HUES6 (cell line): ENCODE data around the gene SAT1.
"Not testable (repeated sequence)": the region's sequence is repeated elsewhere in the genome, so short reads cannot be mapped to it uniquely, and the experiment has no call there.

Experiments used
- H3K27ac ChIP-seq: 2 replicates; pipeline ENCODE4 v1.7.0; 2013; ENCODE audit warnings: low read depth, mild to moderate bottlenecking, low read length, inconsistent platforms
- H3K27me3 ChIP-seq: 2 replicates; pipeline ENCODE4 v1.6.1; 2013; ENCODE audit warnings: low read length; ENCODE audit not compliant: control insufficient read depth, insufficient read depth
- H3K36me3 ChIP-seq: 2 replicates; pipeline ENCODE4 v1.6.1; 2013; ENCODE audit warnings: low read length; ENCODE audit not compliant: control insufficient read depth, insufficient read depth
- H3K4me1 ChIP-seq: 2 replicates; pipeline ENCODE4 v1.6.1; 2013; ENCODE audit warnings: low read length; ENCODE audit not compliant: control insufficient read depth, insufficient read depth
- H3K4me3 ChIP-seq: 2 replicates; pipeline ENCODE4 v1.5.1; 2013; ENCODE audit warnings: low read depth, low read length
- H3K9ac ChIP-seq: one replicate; pipeline ENCODE4 v1.6.1; 2013; ENCODE audit warnings: mild to moderate bottlenecking, low read length
- H3K9me3 ChIP-seq: 2 replicates; pipeline ENCODE4 v1.6.1; 2013; ENCODE audit warnings: low read depth, low read length; ENCODE audit not compliant: control insufficient read depth, insufficient read depth

The SAT1 gene

DNA sequence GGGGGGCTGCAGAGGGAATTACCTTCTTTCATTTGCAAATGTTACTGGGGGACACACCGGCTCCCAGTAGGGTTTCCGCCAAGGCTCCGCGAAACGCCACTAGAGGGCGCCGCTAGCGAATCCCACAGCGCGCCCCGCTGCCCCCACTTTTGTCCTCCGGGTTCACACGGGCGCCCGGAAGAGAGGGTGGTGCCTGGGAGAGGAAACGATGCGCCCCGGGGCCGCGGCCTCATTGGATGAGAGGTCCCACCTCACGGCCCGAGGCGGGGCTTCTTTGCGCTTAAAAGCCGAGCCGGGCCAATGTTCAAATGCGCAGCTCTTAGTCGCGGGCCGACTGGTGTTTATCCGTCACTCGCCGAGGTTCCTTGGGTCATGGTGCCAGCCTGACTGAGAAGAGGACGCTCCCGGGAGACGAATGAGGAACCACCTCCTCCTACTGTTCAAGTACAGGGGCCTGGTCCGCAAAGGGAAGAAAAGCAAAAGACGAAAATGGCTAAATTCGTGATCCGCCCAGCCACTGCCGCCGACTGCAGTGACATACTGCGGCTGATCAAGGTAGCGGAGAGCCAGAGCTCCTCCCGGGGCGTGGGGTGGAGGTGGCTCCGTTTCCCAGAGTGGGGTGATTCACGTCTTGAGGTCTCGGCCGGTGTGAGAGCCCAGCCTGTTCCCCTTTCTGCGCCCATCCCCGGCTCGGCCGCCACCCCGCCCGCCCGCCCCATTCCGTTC is at the start of gene SAT1:
Gene SAT1 (plus strand): TSS at position 311 of the 726 bp plus-strand sequence. CDS start 179 bp downstream, at position 490.
- H3K27me3 ChIP-seq, result no peaks in the 10 kb centered on the region
- peaks cover 18% of the 10 kb centered on the region for H3K4me1 ChIP-seq
- no peaks in the 10 kb centered on the region for H3K9me3 ChIP-seq
- peak within 1 kb of the TSS; percentile 69; the same call in 1 of the 2 replicates for H3K27ac ChIP-seq
- H3K4me3 ChIP-seq, result peak within 1 kb of the TSS; percentile 87
- H3K36me3 ChIP-seq, result peaks cover 20% of the 10 kb centered on the region
- H3K9ac ChIP-seq, result peak within 1 kb of the TSS; percentile 91

DNA sequence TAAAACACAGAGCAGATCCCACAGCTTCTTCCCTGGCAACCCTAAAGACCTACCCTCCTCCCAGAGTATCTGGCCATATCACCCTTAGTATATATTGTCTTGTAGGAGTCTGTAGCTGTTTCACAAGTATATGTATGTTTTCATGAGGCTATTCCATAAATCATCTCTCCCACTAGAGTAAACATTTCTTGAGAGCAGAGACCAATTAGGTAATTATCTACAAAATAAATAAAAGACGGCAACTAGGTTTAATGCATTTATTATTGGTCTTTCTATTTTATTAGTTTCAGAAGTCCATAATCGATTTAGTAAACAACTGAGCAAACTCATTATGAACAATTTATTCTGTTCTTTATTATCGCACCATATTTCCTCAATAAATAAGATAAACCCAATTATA is 46.9 kb upstream of the SAT1 start:
- peaks cover 6% of the 10 kb centered on the region for H3K4me1 ChIP-seq
- no peak overlapping the region for H3K9ac ChIP-seq
- H3K36me3 ChIP-seq, result peaks cover 17% of the 10 kb centered on the region
- H3K4me3 ChIP-seq, result no peak overlapping the region
- no peaks in the 10 kb centered on the region; the same call in 1 of the 2 replicates for H3K27me3 ChIP-seq
- no peaks in the 10 kb centered on the region for H3K9me3 ChIP-seq
- H3K27ac ChIP-seq, result no peak overlapping the region

DNA sequence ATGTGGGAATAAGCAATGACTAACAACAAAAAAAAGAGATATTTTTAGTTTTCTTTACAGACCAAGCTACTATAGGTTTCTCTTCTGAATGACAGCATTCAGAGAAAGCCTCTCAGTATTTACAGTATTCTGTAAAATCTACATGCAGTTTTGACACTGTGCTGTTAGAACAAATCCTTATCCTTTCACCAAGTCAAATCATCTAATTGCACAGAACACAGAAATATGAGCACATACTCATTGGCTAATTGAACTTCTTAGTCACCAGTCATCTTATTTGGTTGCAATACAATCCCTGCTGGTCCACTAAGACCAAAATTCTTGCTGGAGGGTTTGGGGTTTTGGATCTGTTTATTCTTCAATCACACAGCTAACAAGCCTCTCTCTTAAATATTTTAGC is 45.6 kb upstream of the SAT1 start:
- no peak overlapping the region for H3K9ac ChIP-seq
- no peaks in the 10 kb centered on the region for H3K9me3 ChIP-seq
- no peak overlapping the region for H3K27ac ChIP-seq
- no peak overlapping the region for H3K4me3 ChIP-seq
- no peaks in the 10 kb centered on the region for H3K27me3 ChIP-seq
- peaks cover 6% of the 10 kb centered on the region for H3K4me1 ChIP-seq
- peaks cover 8% of the 10 kb centered on the region for H3K36me3 ChIP-seq

DNA sequence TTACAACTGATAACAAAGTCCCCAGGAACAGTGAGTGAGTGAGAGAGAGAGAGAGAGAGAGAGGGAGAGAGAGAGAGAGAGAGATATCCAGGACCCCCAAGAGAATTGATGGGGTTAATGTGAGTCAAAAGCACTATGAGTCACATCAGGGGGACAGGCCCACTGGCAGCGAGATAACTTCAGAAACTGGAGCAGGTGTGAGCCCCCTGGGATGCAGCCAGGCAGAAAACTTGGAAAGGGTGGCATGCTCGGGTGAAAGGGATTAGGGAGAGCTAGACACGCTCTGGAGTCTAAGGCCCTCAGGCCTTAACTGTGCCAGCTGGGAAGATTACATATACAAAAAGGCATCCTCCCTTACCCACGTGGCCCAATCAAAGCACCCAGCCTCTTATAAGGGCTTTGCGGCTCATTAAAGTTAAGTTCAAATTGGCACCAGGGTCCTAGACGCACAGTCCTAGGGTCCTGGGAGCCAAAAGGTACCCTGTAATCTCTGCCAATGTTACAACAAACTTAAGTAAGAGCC is 40.7 kb upstream of the SAT1 start:
- no peaks in the 10 kb centered on the region for H3K27me3 ChIP-seq
- H3K4me1 ChIP-seq, result peaks cover 6% of the 10 kb centered on the region; the same call in 1 of the 2 replicates
- no peaks in the 10 kb centered on the region for H3K36me3 ChIP-seq
- H3K4me3 ChIP-seq, result peak overlapping the region; percentile 85
- no peaks in the 10 kb centered on the region for H3K9me3 ChIP-seq
- peak overlapping the region; percentile 75 for H3K9ac ChIP-seq
- peak overlapping the region; percentile 78 for H3K27ac ChIP-seq

DNA sequence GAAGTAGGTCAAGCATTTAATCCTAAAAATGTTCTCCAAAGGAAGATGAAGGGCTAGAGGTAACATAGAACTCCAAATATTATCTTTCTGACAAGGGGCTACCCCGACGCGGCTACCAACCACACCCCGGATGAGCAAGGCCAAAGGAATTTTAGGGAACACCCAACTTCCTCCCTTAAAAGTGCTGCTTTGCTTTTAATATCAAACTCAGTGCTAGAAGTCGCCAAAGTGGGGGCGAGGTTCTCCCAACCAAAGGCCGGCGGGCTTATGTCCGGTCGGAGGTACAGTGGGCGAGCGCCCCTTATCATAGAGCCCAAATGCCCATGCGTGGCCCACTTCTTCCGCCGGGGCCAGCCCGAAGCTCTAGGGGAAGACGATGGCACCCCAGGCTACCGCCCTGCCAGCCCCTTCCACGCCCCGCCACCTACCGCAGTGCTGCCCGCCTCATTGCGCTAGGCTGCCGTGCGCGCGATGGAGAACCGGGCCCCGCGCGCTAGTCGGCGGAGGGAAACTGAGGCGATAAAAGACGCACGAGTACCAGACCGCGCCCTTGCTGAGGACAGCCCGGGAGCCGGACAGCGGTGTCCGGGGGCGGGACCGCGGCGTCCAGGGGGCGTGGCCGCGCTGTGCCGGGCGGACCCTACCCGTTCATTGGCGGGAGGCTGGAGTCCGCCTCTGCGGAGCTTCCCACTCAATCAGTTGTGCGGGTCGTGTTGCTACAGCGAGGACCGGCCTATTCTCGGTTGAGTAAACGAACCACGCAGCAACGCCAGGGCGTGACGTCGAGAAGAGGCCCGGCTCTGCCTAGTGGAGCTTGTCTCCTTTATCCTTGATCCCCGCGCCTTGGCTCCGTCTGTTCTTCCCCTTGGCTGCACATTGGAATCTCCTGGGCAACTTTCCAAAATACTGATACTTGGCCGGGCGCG is 40.0 kb upstream of the SAT1 start, which contains the start of gene ACOT9:
Gene ACOT9 (minus strand): TSS at position 580 of the 926 bp plus-strand sequence. CDS start 132 bp downstream, at position 448.
- H3K36me3 ChIP-seq, result no peaks in the 10 kb centered on the region
- H3K9me3 ChIP-seq, result no peaks in the 10 kb centered on the region
- H3K9ac ChIP-seq, result peak within 1 kb of the TSS; percentile 75
- no peaks in the 10 kb centered on the region for H3K27me3 ChIP-seq
- peak within 1 kb of the TSS; percentile 78 for H3K27ac ChIP-seq
- H3K4me3 ChIP-seq, result peak within 1 kb of the TSS; percentile 85
- peaks cover 6% of the 10 kb centered on the region; the same call in 1 of the 2 replicates for H3K4me1 ChIP-seq

DNA sequence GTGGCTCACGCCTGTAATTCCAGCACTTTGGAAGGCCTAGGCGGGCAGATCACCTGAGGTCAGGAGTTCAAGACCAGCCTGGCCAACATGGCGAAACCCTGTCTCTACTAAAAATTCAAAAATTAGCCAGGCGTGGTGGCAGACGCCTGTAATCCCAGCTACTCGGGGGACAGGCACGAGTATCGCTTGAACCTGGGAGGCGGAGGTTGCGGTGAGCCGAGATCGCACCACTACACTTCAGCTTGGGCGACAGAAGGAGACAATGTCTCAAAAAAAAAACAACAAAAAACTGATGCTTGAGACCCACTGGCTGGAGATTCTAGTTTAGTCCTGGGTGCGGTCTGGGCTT is 39.4 kb upstream of the SAT1 start:
- not testable (repeated sequence) for H3K36me3 ChIP-seq, H3K4me1 ChIP-seq, H3K27ac ChIP-seq, H3K27me3 ChIP-seq, H3K9me3 ChIP-seq
- Histone ChIP-seq H3K4me3 (peak overlapping the region; percentile 85), H3K9ac (peak overlapping the region; percentile 34)

DNA sequence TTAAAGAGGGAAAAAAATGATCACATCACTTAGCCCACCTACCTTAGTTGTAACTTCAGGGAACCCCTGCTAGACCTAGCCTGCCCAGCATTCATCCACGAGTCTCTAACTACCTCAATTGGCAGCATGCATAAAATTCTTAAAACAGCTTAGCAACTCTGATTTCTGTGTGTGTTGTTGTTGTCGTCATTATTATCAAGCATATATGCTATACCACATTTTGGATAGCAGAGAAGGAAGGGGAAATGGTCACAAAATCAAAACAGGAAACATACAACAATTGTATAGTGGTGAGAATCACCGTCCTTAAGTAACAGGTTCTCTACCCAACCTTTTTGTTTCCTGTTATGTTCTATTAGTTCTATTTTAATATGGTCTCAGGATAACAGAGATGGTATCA is 37.2 kb upstream of the SAT1 start:
- Histone ChIP-seq H3K36me3 (no peaks in the 10 kb centered on the region), H3K4me1 (peaks cover 3% of the 10 kb centered on the region; the same call in 1 of the 2 replicates), H3K9me3 (no peaks in the 10 kb centered on the region), H3K27ac (no peak overlapping the region), H3K4me3 (no peak overlapping the region), H3K9ac (no peak overlapping the region), H3K27me3 (no peaks in the 10 kb centered on the region)

DNA sequence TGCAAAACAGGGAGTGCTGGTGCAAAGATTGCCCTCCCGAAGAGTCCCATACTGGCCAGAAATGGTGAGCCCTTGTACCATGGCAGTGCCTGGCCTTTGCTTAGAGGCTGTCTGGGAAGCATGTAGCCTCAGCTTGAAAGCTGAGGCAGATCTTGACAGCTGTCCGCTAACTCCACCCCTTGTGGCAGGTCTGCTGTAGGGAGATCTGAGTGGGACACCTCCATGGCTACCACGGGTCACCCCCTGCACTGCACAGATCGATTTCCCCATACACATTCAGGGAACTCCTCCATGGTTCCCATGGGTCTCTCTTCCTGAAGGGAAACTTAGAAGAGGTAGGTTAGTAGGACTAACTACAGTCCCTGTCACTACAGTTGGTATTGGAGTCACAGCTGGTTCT is 33.8 kb upstream of the SAT1 start:
- Histone ChIP-seq H3K27me3 (no peaks in the 10 kb centered on the region), H3K9me3 (no peaks in the 10 kb centered on the region), H3K9ac (no peak overlapping the region), H3K36me3 (no peaks in the 10 kb centered on the region), H3K4me1 (no peaks in the 10 kb centered on the region), H3K4me3 (no peak overlapping the region), H3K27ac (no peak overlapping the region)

DNA sequence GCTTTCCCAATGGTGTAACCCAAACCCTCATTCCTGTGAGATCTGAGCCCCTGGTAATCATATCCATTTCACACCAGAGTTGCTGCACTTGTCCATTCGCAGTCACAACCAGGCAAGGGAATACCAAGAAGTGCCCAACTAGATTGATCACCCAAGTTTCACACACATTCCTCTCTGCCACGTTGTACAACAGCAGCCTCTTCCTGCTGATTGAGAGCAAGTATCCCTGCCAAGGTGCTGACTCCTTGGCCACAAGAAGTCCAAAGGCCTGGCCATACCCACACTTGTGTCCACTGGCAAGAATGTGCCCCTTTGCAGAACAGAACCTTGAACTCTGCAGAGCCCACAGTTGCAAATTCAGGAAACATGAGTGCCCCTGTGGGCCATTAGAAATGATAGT is 33.4 kb upstream of the SAT1 start:
- Histone ChIP-seq H3K27ac (no peak overlapping the region), H3K9me3 (no peaks in the 10 kb centered on the region), H3K4me1 (no peaks in the 10 kb centered on the region), H3K27me3 (no peaks in the 10 kb centered on the region), H3K36me3 (no peaks in the 10 kb centered on the region), H3K4me3 (no peak overlapping the region), H3K9ac (no peak overlapping the region)

DNA sequence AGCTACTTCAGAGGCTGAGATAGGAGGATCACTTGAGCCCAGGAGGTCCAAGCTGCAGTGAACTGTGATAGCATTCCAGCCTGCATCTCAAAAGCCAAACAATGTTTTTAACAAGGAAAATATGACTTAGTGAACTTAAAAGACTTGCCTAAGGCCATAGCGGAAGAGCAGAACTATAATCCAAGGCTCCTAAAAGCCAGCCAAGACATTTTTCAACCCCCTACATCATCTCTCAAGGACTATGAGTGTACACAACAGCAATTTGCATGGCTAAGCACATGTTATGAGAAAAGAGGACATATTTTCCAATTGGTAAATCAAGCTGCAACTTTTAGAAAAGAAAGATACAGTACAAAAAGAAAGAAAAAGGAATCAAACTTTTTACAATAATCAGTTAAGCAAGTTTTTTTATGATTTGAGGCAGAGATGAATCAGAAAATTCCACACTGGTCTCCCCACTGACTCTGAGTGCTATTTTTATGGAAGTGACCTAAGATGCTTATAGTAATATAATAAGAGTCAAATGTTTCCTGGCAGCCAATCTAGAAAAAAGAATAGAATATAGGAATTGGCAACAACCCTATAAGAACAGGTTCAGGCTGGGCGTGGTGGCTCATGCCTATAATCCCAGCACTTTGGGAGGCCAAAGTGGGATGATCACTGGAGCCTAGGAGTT is 30.1 kb upstream of the SAT1 start:
- Histone ChIP-seq H3K9ac (no peak overlapping the region), H3K4me1 (no peaks in the 10 kb centered on the region), H3K4me3 (no peak overlapping the region), H3K36me3 (no peaks in the 10 kb centered on the region), H3K9me3 (no peaks in the 10 kb centered on the region), H3K27ac (no peak overlapping the region), H3K27me3 (no peaks in the 10 kb centered on the region)
